Upper lobe of left lung (tissue), 6 donors: ENCODE measurements around the gene BCDIN3D. TPM values are rescaled to one million over a fixed set of nuclear protein-coding genes. Genes with fewer than 3 reads are reported as not detected.
"Not testable (repeated sequence)": the region's sequence is repeated elsewhere in the genome, so short reads cannot be mapped to it uniquely, and the experiment has no call there.

Experiments
- ATAC-seq, 2 donors: fragments of 200-7000 bp; cut with Tn5 transposase; one replicate each; pipeline ENCODE4 v1.9.1; 2022; ENCODE audit warnings: mild to moderate bottlenecking in 2 of 2, moderate library complexity in 2 of 2; ENCODE audit not compliant: low FRiP score in 2 of 2
- DNase-seq, 2 donors: peaks; one replicate each; pipeline ENCODE4 v3.0.0-alpha.2; 2019 to 2020
- H3K27ac ChIP-seq, 4 donors: fragments of 200-600 bp; sonication (generic); one replicate each; pipeline ENCODE4 v1.5.1; 2016 to 2019
- H3K27me3 ChIP-seq, 4 donors: fragments of 200-600 bp; sonication (generic); one replicate each; pipeline ENCODE4 v1.5.1; 2017 to 2019
- H3K36me3 ChIP-seq, 4 donors: fragments of 200-600 bp; sonication (generic); one replicate each; pipeline ENCODE4 v1.5.1; 2016 to 2019
- H3K4me1 ChIP-seq, 4 donors: fragments of 200-600 bp; sonication (generic); one replicate each; pipeline ENCODE4 v1.5.1; 2018 to 2019
- H3K4me3 ChIP-seq, 4 donors: fragments of 200-600 bp; sonication (generic); one replicate each; pipeline ENCODE4 v1.5.1; 2017 to 2019; ENCODE audit warnings: mild to moderate bottlenecking in 2 of 4, moderate library complexity in 1 of 4
- H3K9me3 ChIP-seq, 4 donors: fragments of 200-600 bp; sonication (generic); one replicate each; pipeline ENCODE4 v1.5.1; 2018 to 2019
- EP300 ChIP-seq, 4 donors: sonication (generic); formaldehyde crosslinking; IDR thresholded peaks; one replicate each; pipeline ENCODE4 v1.5.1; 2017; ENCODE audit warnings: antibody characterized with exemption in 4 of 4, control low read depth in 2 of 4
- POLR2A ChIP-seq, 4 donors: fragments of 450-650 bp; IDR thresholded peaks; one replicate each; pipeline ENCODE4 v1.5.1; 2016 to 2017; ENCODE audit warnings: antibody characterized with exemption in 4 of 4, mild to moderate bottlenecking in 2 of 4
- POLR2AphosphoS5 ChIP-seq, 2 donors: sonication (generic); formaldehyde crosslinking; IDR thresholded peaks; one replicate each; pipeline ENCODE4 v1.5.1; 2017; ENCODE audit warnings: antibody characterized with exemption in 2 of 2
- WGBS, 2 donors: methylation state at CpG; one replicate each; pipeline ENCODE4 v1.1.5; 2017 to 2018; 5-methylcytosine and 5-hydroxymethylcytosine counted together
- total RNA-seq, 6 donors: library from RNA; depleted of rRNA in 4 of 6; stranded (reverse); fragments of >200 nt in 4 of 6; gene quantifications; one replicate each; pipeline versions ENCODE4 v1.1.0 to v1.2.1, GENCODE V29; 2016 to 2021
- TF ChIP-seq, protein P1 (sequence below), 6 experiments: fragments of 450-650 bp in 4 of 6; fragments of 200-600 bp in 2 of 6; sonication (generic) in 2 of 6; IDR thresholded peaks; one replicate each; pipeline ENCODE4 v1.5.1; 2016 to 2019; ENCODE audit warnings: antibody characterized with exemption in 6 of 6
- donor health status: DM: no; HTN: no; CAD: no; lungs with moderate emphysema.
- donor health status: DM: no; HTN: yes; CAD: no; lungs with severe emphysema.

BCDIN3D gene
- total RNA-seq, 6 donors from 2014 or later, result 0.44 to 4.9 (median 4.2) TPM

DNA sequence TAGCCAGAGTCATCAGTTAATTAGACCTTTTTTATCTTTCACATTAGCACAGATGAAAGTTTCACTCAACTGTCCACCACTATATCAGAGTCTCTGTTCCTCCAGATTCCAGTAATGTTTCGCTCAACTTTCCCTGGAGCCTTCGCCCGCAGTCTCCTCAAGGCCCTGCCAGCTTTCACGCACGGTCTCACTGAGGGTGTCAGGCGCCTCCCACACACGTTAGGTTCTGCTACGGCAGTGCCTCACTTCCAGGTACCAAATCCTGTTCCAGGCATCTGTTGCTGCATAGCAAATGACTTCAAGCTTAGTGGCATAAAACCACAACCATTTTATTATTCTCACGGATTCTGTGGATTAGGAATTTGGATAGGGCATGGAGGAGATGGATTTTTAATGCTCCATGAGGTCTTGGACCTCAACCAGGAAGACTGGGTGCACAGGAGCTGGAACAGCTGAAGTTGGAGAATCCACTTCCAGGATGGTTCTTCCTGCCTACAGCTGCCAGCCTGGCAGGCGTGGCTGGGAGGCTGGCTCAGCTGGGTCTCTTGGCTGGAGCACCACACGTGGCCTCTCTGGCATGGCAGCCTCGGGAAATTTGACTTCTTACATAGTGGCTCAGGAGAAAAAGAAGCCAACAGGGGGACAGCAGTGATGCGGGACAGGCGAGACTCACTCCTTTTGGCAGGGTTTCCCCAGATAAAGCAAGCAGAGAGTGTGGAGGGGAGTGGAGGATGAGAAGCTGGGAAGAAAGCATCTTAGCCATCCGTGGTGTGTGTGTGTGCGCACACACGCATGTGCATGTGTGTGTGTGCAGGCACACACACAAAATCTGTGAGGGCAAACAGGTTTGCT, 21.3 kb upstream of the BCDIN3D start:
- ATAC-seq (no peak), DNase-seq (no peak)
- Histone ChIP-seq H3K36me3 (no peaks in the 10 kb centered on the region), H3K4me3 (no peak overlapping the region), H3K27ac (no peak overlapping the region), H3K9me3 (no peaks in the 10 kb centered on the region), H3K4me1 (peaks cover 13 to 23% (median 21%) of the 10 kb centered on the region in 4 donors), H3K27me3 (no peaks in the 10 kb centered on the region)
- TF ChIP-seq POLR2A (IDR thresholded peaks at IDR 0.05), result no peak
- TF ChIP-seq, protein P1, sequence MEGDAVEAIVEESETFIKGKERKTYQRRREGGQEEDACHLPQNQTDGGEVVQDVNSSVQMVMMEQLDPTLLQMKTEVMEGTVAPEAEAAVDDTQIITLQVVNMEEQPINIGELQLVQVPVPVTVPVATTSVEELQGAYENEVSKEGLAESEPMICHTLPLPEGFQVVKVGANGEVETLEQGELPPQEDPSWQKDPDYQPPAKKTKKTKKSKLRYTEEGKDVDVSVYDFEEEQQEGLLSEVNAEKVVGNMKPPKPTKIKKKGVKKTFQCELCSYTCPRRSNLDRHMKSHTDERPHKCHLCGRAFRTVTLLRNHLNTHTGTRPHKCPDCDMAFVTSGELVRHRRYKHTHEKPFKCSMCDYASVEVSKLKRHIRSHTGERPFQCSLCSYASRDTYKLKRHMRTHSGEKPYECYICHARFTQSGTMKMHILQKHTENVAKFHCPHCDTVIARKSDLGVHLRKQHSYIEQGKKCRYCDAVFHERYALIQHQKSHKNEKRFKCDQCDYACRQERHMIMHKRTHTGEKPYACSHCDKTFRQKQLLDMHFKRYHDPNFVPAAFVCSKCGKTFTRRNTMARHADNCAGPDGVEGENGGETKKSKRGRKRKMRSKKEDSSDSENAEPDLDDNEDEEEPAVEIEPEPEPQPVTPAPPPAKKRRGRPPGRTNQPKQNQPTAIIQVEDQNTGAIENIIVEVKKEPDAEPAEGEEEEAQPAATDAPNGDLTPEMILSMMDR (IDR thresholded peaks at IDR 0.05), result no peak
- TF ChIP-seq POLR2AphosphoS5 (IDR thresholded peaks at IDR 0.05), result no peak
- no peak for TF ChIP-seq EP300 (IDR thresholded peaks at IDR 0.05)
- WGBS, 2 donors, result 72 to 75% methylated on average over 17 of the region's 17 CpGs

DNA sequence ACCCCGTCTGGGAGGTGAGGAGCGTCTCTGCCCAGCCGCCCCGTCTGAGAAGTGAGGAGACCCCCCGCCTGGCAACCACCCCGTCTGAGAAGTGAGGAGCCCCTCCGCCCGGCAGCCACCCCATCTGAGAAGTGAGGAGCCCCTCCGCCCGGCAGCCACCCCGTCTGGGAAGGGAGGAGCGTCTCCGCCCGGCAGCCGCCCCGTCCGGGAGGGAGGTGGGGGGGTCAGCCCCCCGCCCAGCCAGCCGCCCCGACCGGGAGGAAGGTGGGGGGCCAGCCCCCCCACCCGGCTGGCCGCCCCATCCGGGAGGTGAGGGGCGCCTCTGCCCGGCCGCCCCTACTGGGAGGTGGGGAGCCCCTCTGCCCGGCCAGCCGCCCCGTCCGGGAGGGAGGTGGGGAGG, 18.0 kb upstream of the BCDIN3D start:
- DNase-seq, result peak in 1 of 2 donors; percentile 52
- H3K27ac ChIP-seq, H3K4me1 ChIP-seq, H3K36me3 ChIP-seq, H3K4me3 ChIP-seq, H3K9me3 ChIP-seq, ATAC-seq, H3K27me3 ChIP-seq: not testable (repeated sequence)
- 88 to 96% methylated on average over 8 to 15 of the region's 31 CpGs for WGBS, 2 donors

DNA sequence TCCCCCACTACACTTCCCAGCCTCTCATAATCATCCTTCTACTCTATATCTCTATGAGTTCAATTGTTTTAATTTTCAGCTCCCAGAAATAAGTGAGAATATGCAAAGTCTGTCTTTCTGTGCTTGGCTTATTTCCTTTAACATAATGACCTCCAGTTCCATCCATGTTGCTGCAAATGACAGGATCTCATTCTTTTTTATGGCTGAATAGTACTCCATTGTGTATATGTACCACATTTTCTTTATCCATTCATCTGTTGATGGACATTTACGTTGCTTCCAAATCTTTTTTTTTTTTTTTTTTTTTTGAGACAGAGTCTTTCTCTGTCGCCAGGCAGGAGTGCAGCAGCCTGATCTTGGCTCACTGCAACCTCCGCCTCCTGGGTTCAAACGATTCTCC, 13.0 kb upstream of the BCDIN3D start:
- DNase-seq, H3K36me3 ChIP-seq, H3K27me3 ChIP-seq, H3K4me3 ChIP-seq, H3K4me1 ChIP-seq, H3K27ac ChIP-seq, H3K9me3 ChIP-seq, ATAC-seq: not testable (repeated sequence)
- WGBS, 2 donors, result 90 to 93% methylated on average over 4 of the region's 4 CpGs

DNA sequence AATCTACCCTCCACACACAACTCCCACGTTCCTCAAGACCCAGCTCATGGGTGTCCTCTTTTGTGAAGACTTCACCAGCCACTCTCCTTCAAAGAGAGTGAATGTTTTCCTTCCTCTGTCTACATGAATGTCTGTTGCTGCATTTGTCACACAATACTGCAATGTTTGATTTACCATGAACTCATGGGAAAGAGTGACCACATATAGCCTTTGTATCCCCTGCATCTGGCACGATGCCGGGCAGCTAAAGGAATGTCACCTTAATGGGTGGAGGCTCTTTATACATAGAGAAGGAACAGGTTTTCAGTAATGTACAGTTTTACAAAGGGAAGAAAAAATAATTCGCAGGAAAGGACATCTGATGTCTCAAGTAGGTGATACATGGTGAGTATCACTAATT, 12.1 kb upstream of the BCDIN3D start:
- H3K27ac ChIP-seq, result no peak overlapping the region
- H3K36me3 ChIP-seq, result no peaks in the 10 kb centered on the region
- WGBS, 2 donors, result 81 to 89% methylated on average over 4 of the region's 4 CpGs
- no peaks in the 10 kb centered on the region for H3K4me1 ChIP-seq
- no peaks in the 10 kb centered on the region for H3K9me3 ChIP-seq
- DNase-seq, result no peak
- no peak for ATAC-seq
- TF ChIP-seq POLR2AphosphoS5 (IDR thresholded peaks at IDR 0.05), result no peak
- TF ChIP-seq, protein P1 (IDR thresholded peaks at IDR 0.05), result no peak
- no peak for TF ChIP-seq POLR2A (IDR thresholded peaks at IDR 0.05)
- no peak for TF ChIP-seq EP300 (IDR thresholded peaks at IDR 0.05)
- no peaks in the 10 kb centered on the region for H3K27me3 ChIP-seq
- H3K4me3 ChIP-seq, result no peak overlapping the region

DNA sequence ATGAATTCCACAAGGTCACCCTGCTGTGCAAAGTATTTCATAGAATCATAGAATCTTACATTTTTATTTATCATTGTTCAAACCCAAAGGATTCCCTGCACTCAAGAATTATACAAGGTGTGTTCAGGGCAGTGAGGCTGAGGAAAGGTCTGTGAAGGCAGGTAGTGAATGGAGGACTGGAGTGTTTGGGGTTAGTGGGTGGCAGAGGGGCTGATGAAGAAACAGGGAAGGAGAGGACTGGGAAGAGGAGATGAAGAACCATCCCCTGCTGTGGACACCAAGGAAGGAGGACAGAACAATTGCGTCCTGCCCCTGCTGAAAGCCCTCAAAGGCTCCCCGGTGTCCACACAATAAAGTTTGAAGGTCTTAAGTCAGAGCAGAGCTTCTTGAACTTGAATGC, 10.8 kb upstream of the BCDIN3D start:
- no peaks in the 10 kb centered on the region for H3K4me1 ChIP-seq
- no peak for DNase-seq
- no peak overlapping the region for H3K27ac ChIP-seq
- WGBS, 2 donors, result 66 to 88% methylated on average over 2 of the region's 2 CpGs
- no peaks in the 10 kb centered on the region for H3K9me3 ChIP-seq
- H3K4me3 ChIP-seq, result no peak overlapping the region
- H3K36me3 ChIP-seq, result no peaks in the 10 kb centered on the region
- ATAC-seq, result no peak
- H3K27me3 ChIP-seq, result no peaks in the 10 kb centered on the region
- TF ChIP-seq, protein P1 (IDR thresholded peaks at IDR 0.05), result no peak
- TF ChIP-seq EP300 (IDR thresholded peaks at IDR 0.05) (no peak), POLR2A (IDR thresholded peaks at IDR 0.05) (no peak), POLR2AphosphoS5 (IDR thresholded peaks at IDR 0.05) (no peak)

DNA sequence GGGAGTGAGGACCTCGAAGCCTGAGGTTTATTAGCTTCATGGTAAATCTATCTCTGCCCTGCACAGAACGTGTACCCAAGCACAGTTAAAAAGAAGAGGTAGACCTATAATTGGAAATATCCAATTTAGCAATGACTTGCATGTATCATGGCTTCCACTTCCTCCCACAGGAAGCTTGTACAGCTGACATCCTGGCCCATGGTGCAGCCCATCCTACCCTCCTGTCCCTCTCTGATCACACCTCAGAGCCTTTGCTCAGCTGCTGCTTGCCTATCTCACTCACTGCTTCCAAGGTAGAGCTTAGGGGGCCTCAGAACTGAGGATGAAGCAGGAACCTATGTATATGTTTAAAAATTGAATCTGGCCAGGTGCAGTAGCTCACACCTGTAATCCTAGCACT, 4.3 kb upstream of the BCDIN3D start:
- Histone ChIP-seq H3K4me3 (no peak overlapping the region), H3K4me1 (peaks cover 3 to 15% (median 8%) of the 10 kb centered on the region in 4 donors), H3K27ac (no peak overlapping the region), H3K27me3 (no peaks in the 10 kb centered on the region), H3K9me3 (no peaks in the 10 kb centered on the region), H3K36me3 (no peaks in the 10 kb centered on the region)
- no peak for TF ChIP-seq POLR2A (IDR thresholded peaks at IDR 0.05)
- TF ChIP-seq, protein P1 (IDR thresholded peaks at IDR 0.05), result no peak
- TF ChIP-seq EP300 (IDR thresholded peaks at IDR 0.05), result no peak
- no peak for TF ChIP-seq POLR2AphosphoS5 (IDR thresholded peaks at IDR 0.05)
- 45 to 58% methylated on average over 2 of the region's 2 CpGs for WGBS, 2 donors
- ATAC-seq (no peak), DNase-seq (no peak)
